GM21619 (cell line): ENCODE measurements around the gene NFILZ.

Experiments
- ATAC-seq: cut with Tn5 transposase; IDR thresholded peaks from one replicate; pipeline ENCODE4 v1.9.1; 2021; ENCODE audit not compliant: unreplicated experiment

Gene NFILZ, protein sequence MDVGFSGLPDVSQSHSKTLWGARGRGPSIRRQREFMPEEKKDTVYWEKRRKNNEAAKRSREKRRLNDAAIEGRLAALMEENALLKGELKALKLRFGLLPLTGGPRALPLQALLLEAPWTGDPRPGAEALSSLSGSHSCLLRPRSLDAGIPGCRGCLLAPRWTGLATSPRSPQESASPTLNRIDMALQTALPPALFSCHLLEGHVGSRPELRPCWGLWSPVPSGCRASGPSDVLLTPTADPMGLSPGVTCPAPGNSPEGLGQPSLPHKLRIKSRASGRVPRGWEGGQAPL

DNA sequence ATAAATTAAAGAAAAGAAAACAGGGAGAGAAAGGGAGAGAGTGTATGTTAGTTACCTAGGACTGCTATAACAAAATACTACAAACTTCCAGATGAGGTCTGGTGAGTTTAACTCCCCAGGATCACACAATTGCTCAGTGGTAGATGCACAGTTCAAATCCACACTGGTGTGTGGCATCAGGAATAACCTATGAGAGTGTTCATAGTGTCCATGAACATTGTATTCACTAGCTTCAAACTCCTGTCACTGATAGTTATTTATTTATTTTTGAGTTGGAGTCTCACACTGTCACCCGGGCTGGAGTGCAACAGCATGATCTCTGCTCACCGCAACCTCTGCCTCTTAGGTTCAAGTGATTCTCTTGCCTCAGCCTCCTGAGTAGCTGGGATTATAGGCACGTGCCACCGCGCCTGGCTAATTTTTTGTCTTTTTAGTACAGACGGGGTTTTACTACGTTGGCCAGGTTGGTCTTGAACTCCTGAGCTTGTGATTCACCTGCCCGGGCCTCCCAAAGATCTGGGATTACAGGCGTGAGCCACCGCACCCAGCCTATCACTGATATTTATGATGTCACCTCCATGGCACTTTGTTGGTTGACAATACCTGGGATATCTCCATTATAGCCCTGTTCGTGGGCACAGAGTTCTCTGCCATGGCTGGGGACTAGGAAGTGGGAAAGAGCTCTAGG is at the start of gene NFILZ:
NFILZ (plus strand) TSS at position 638 of the 688 bp plus-strand sequence. CDS start 46,133 bp downstream, outside the sequence.
- ATAC-seq, result no peak

DNA sequence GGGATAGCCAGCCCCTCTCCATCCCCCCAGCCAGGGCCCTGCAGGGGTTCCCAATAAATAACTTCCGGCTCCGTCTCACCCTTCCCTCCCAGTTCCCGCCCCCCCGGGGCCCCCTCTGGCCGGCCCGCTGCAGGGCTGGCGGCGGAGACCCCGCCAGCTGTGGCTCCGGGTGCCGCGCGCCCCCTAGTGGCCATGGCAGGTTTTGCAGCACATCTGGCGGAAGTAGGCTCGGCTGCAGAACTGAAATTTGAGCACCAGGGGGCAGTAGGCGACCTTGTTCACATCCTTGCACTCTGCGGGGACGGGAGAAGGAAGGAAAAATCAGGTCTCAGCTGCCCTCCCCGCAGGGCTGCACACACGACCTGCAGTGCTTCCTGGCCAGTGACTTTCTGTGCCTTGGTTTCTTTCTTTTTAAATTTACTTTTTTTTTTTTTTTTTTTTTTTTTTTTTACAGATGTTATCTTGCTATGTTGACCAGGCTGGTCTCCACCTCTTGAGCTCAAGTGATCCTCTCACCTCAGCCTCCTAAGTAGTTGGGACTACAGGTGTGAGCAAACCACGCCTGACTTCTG is 49.6 kb upstream of the NFILZ start:
- ATAC-seq, result no peak

GRCh38 chr19:8584965-8585893 is 45.2 kb upstream of the NFILZ start:
- no peak for ATAC-seq

DNA sequence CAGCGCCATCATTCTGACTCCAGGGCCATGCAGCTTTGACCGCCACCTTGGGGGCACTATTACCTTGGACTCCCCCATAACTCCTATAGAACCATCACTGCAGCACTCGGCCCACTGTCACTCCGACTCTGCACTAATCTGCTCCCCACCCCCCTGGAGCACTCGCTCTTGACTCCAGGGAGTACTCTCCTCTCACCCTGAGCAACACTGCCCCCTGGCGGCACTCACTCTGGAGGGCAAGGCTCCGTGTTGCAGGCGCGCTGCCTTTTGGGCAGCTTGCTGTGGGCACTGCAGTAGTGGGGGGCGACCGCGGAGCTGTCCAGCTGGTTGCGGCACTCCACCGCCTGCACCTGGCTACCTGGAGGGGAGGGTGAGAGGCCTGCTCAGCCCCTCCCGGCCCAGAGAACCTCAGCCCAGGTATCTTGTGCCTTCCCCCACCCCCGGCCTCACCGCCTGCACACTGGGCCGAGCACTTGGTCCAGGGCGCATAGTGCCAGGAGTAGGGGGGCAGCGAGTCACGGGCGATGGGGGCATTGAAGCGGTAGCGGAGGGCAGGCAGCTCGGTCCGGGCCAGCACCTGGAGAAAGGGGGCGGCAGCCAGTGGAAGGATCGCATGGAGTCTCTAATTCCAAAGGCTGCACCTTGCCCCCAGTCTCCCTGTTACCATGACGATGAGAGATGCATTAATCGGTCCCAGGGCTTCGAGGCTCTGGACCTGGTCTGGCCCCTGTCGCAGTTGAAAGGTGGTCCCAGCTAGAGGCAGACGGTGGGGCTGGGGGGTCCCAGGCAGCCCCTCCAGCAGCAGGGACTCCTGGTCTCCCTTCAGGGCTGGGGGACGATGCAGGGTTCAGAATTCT is 44.3 kb upstream of the NFILZ start:
- ATAC-seq, result no peak

- ATAC-seq, result no peak
Measured at GRCh38 chr19:8589177-8589714, 41.2 kb upstream of the NFILZ start.

DNA sequence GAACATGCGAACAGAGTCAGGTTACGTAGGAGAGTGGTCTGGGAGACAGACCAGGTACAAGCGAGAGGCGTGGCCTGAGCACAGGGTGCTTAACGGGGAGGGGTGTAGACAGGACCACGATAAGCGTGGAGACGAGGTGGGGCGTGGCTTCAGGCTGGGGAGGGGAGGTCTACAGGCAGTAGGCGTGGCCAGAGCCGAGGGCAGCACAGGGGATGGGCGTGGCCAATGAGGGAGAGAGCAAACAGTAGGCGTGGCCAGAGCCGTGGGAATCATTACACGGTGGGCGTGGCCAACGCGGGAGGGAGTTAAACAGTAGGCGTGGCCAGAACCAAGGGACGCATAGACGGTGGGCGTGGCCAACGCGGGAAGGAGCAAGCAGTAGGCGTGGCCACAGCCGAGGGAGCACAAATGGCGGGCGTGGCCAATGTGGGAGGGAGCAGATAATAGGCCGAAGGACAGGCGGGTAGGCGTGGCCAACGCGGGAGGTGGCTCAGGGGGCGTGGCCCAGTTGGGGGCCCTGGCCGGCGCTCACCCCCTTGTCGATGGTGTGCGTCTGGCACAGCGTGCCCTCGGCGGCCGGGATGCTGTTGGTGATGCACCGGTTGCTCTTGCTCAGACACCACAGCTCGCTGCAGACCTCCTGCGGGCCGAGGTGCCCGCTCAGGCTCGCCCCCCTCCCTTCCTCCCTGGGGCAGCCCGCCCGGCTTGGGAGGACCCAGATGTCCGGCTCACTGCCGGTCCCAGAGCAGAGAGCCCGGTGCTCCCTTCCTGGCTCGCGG is 38.0 kb upstream of the NFILZ start:
- ATAC-seq, result no peak

- no peak for ATAC-seq
Measured at GRCh38 chr19:8593931-8594330, 36.5 kb upstream of the NFILZ start.

DNA sequence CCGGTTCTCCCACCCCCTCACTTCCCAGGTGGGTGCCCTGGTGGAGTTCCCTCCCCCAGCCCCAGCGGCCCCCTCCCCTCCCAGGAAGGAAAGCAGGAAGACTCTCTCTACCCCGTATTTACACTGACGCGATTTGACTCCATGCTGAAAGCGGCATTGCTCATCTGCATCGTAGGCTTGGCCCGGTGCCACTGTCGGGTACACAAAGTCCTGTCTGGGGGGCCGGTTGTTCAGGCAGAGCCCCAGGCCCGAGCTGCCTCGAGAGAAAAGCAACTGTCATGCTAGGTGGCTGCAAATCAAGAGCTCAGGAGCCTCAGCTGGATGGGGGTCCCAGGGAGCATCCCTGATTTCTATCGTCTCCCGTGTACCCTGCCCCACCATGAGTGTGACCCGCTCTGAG is 34.8 kb upstream of the NFILZ start:
- ATAC-seq, result no peak

DNA sequence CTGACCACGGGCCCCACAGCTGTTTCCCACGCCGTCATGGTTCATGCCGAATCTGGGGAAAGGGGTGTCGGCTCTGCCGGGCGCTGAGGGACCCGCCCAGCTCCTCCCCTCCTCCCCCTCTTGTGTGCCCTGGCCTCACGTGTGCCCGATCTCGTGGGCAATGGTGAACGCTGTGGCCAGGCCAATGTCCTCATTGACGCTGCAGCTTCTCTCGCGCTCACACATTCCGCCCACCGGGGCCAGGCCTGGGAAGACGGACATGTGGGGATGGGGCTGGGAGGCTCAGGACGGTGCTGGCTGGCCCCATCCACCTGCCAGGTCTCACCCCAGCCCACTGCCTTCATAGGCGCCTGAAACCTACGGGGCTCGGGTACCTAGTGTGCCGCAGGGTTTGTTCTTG is 34.3 kb upstream of the NFILZ start:
- ATAC-seq, result no peak

DNA sequence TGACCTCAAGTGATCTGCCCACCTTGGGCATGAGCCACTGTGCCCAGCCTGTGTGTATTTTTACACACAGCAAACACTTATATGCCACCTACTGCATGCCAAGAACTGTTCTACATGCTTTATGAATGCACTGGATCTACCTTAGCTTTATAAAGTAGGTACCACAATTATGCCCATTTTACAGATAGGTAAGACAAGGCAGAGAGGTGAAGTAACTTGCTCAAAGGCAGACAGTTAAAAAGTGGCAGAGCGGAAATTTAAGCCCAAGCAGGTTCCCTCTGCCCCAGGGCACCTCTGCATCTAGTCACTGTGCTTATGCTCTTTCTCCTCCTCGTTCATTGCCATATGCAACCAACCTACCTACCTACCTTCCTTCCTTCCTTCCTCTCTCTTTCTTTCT is 30.4 kb upstream of the NFILZ start:
- ATAC-seq, result no peak

DNA sequence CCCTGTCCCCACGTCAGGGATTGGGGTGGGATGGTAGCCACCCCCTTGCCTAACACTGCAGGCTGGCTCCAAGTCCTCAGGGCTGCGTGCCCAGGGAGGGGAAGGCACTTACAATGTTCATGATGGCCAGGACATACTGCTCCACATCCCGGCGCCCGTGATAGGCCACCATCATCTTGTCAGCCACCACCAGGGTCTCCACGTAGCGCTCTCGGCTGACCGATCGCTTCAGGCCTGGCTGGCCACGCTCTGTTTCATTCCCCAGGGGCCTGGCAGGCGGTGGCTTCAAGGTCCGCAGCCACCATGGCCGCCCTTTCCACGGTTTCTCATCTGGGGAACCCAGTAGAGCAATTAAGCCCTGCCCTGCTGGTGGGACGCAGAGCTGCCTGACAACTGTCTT is 29.6 kb upstream of the NFILZ start:
- no peak for ATAC-seq

- no peak for ATAC-seq
Measured at GRCh38 chr19:8601796-8602195, 28.6 kb upstream of the NFILZ start.

GRCh38 chr19:8605514-8605913 is 24.9 kb upstream of the NFILZ start:
- no peak for ATAC-seq

- no peak for ATAC-seq
Measured at GRCh38 chr19:8607386-8607785, 23.0 kb upstream of the NFILZ start.

- no peak for ATAC-seq
Measured at GRCh38 chr19:8608941-8609278, 21.5 kb upstream of the NFILZ start.

DNA sequence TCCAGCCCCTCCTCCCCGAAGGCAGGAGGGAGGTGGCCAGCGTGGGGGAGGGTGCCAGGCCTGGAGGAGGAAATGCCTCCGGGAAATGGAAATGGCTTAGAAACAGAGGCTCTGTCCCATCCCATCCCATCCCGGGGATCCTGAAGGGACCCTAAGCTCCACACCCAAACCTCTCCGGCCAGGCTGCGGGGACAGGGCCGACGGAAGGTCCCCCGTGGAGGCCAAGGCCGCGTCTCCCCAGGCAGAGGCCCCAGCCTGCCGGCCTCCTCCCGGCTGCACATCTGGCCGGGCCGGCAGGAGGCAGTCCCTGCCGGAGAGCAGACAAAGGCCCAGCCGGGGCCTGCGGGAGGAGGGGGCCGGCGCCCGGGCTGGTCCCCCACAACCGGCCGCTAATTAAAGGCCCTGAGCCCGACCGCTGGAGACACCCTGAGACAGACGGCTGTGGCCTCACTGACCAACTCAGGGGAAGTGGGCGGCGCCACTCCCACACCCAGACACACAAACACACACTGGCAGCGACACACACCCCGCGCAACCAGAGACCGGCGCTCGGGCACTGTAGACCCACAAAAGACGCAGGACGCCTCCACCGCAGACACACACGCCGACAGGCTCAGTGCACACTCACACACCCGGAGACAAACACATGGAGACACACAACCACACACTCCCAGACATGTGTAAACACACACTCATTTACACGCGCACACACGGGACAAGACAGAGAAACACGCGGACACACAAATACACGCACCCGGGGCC is 21.0 kb upstream of the NFILZ start:
- no peak for ATAC-seq

DNA sequence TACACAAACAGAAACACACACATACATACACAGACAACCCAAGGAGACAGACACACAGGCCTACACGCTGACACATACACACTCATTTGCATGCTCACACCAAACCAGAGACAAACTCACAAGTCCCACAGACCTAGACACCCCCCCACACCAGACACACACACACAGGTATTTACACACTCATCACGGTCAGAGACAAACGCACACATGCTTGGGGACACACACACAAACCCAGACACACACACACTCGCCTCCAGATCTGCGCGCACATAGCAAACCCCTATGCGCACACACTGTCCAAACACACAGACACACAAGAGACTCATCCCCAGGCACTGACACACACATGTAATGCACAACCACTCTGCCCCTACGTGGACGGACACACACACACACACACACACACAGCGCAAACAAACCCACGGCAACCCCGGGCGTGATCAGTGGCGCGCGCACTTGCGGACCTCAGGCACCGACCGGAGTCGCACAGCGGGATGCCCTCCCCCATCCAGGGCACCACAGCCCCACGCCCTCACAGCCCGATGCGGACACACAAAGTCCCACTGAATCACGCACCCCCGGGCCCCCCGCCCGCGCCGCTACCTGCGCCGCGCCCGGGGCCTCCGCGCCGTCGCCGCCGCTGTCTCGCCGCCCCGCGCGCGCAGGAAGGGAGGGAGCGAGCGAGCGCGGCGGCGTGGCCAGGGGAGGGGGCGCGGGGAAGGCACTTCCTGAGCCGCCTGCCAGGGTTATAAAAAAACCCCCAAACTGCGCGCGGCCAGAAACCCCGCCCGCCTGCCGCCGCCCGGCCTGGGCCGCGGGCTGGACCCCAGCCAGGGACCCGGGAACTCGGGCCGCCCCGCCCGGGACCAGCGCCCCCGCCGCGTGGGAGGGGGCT is 20.1 kb upstream of the NFILZ start, which contains the start of gene ADAMTS10:
ADAMTS10 (minus strand) TSS at position 675 of the 895 bp plus-strand sequence. CDS start 5,005 bp downstream, outside the sequence.
- no peak for ATAC-seq

GRCh38 chr19:8610936-8611300 is 19.5 kb upstream of the NFILZ start:
- ATAC-seq, result no peak
